HepG2 (cell line): ENCODE results near the gene TLR9. TPM values are rescaled to one million over a fixed set of nuclear protein-coding genes. Genes with fewer than 3 reads are reported as not detected.
A peak's percentile ranks its signal among the peaks of the same experiment; 100 is the strongest.

ENCODE experiments used
- ADNP ChIP-seq: sonication (generic); formaldehyde crosslinking; IDR thresholded peaks from 2 replicates; pipeline ENCODE4 v1.4.0; 2020; ENCODE audit warnings: missing genetic modification reagents
- ATAD3A ChIP-seq: sonication (generic); formaldehyde crosslinking; IDR thresholded peaks from 2 replicates; pipeline ENCODE4 v1.4.0; 2020; ENCODE audit warnings: missing genetic modification reagents
- ERF ChIP-seq: IDR thresholded peaks from 2 replicates; pipeline ENCODE4 v1.6.1; 2018; ENCODE audit warnings: missing biosample characterization, missing genetic modification reagents
- ETV5 ChIP-seq: IDR thresholded peaks from 2 replicates; pipeline ENCODE4 v1.6.1; 2018; ENCODE audit warnings: missing biosample characterization, missing genetic modification reagents, inconsistent platforms, borderline replicate concordance
- FOXC1 ChIP-seq: sonication (generic); formaldehyde crosslinking; IDR thresholded peaks from 2 replicates; pipeline ENCODE4 v1.8.0; 2022; ENCODE audit warnings: mild to moderate bottlenecking, missing genetic modification reagents, borderline replicate concordance
- HOXA5 ChIP-seq: sonication (generic); formaldehyde crosslinking; IDR thresholded peaks from 2 replicates; pipeline ENCODE4 v1.4.0; 2020; ENCODE audit warnings: missing genetic modification reagents
- PTBP1 ChIP-seq: fragments of 200-400 bp; formaldehyde crosslinking; IDR thresholded peaks from 2 replicates; pipeline ENCODE4 v1.6.1; 2018; ENCODE audit warnings: low read length, low read depth; ENCODE audit not compliant: poor library complexity, severe bottlenecking
- RAD21 ChIP-seq: fragments of 450-650 bp; formaldehyde crosslinking; IDR thresholded peaks from 2 replicates; pipeline ENCODE4 v1.5.0; 2020; ENCODE audit warnings: mild to moderate bottlenecking
- RBFOX2 ChIP-seq: fragments of 200-400 bp; formaldehyde crosslinking; IDR thresholded peaks from 2 replicates; pipeline ENCODE4 v1.6.1; 2017; ENCODE audit warnings: low read depth, mild to moderate bottlenecking, low read length
- SMARCE1 ChIP-seq: fragments of 450-650 bp; IDR thresholded peaks from 2 replicates; pipeline ENCODE4 v1.6.1; 2017; ENCODE audit warnings: borderline replicate concordance
- TEAD3 ChIP-seq: optimal IDR thresholded peaks from 2 replicates; pipeline ENCODE3; 2016; ENCODE audit warnings: borderline replicate concordance
- ZNF326 ChIP-seq: sonication (generic); formaldehyde crosslinking; IDR thresholded peaks from 2 replicates; pipeline ENCODE4 v1.4.0; 2020; ENCODE audit warnings: missing genetic modification reagents, borderline replicate concordance
- ZNF564 ChIP-seq: sonication (generic); formaldehyde crosslinking; IDR thresholded peaks from 2 replicates; pipeline ENCODE4 v1.8.1; 2023; ENCODE audit warnings: mild to moderate bottlenecking, missing genetic modification reagents
- ZNF570 ChIP-seq: sonication (generic); formaldehyde crosslinking; IDR thresholded peaks from 2 replicates; pipeline ENCODE4 v1.4.0; 2020; ENCODE audit warnings: mild to moderate bottlenecking, missing genetic modification reagents, borderline replicate concordance
- ZNF614 ChIP-seq: IDR thresholded peaks from 2 replicates; pipeline ENCODE4 v1.6.1; 2018; ENCODE audit warnings: missing biosample characterization, missing genetic modification reagents, inconsistent platforms, borderline replicate concordance
- ZNF746 ChIP-seq: sonication (generic); formaldehyde crosslinking; IDR thresholded peaks from 2 replicates; pipeline ENCODE4 v1.8.0; 2022; ENCODE audit warnings: mild to moderate bottlenecking, missing genetic modification reagents
- ZNF781 ChIP-seq: sonication (generic); formaldehyde crosslinking; IDR thresholded peaks from 2 replicates; pipeline ENCODE4 v1.5.1; 2020; ENCODE audit warnings: borderline replicate concordance, mild to moderate bottlenecking, missing genetic modification reagents; ENCODE audit errors: not compliant biosample characterization
- polyA plus RNA-seq, 8 experiments: library from polyadenylated mRNA; depleted of rRNA in 3 of 8; stranded (reverse) in 7 of 8; unstranded in 1 of 8; fragments of >200 nt; fragmentation: Illumina TruSeq in 4 of 8; extraction: Trizol in 4 of 8; gene quantifications; 2 replicates each; pipeline versions ENCODE4 v1.2.1 to v1.2.3, GENCODE V29; 2011 to 2016; ENCODE audit warnings: low read depth in 4 of 8, missing spikeins in 1 of 8, mixed read lengths in 1 of 8; ENCODE audit not compliant: insufficient read depth in 1 of 8
- total RNA-seq, 5 experiments: library from RNA; depleted of rRNA; stranded (reverse); fragments of >200 nt; fragmentation: Illumina TruSeq; extraction: Trizol; gene quantifications; 2 replicates each; pipeline ENCODE4 v1.2.3, GENCODE V29; 2016; ENCODE audit warnings: low read depth in 1 of 5
- TF ChIP-seq, protein P1 (sequence below): sonication (generic); formaldehyde crosslinking; IDR thresholded peaks from 2 replicates; pipeline ENCODE4 v1.5.0; 2020; ENCODE audit warnings: missing genetic modification reagents, mild to moderate bottlenecking, borderline replicate concordance
- TF ChIP-seq, protein P2 (sequence below): sonication (generic); formaldehyde crosslinking; IDR thresholded peaks from 2 replicates; pipeline ENCODE4 v1.4.0; 2020; ENCODE audit warnings: missing genetic modification reagents
- TF ChIP-seq, protein P3 (sequence below): IDR thresholded peaks from 2 replicates; pipeline ENCODE4 v1.6.1; 2016; ENCODE audit warnings: low read depth, missing genetic modification reagents, missing compliant biosample characterization
- TF ChIP-seq, protein P4 (sequence below): sonication (generic); formaldehyde crosslinking; IDR thresholded peaks from 2 replicates; pipeline ENCODE4 v1.9.0; 2022; ENCODE audit warnings: missing genetic modification reagents, mild to moderate bottlenecking, borderline replicate concordance

The TLR9 gene
- total and polyA plus RNA-seq, 2 of the 13 experiments (the other 11 are each of a cell fraction or from before 2014, with no cell fraction given), result not detected

DNA sequence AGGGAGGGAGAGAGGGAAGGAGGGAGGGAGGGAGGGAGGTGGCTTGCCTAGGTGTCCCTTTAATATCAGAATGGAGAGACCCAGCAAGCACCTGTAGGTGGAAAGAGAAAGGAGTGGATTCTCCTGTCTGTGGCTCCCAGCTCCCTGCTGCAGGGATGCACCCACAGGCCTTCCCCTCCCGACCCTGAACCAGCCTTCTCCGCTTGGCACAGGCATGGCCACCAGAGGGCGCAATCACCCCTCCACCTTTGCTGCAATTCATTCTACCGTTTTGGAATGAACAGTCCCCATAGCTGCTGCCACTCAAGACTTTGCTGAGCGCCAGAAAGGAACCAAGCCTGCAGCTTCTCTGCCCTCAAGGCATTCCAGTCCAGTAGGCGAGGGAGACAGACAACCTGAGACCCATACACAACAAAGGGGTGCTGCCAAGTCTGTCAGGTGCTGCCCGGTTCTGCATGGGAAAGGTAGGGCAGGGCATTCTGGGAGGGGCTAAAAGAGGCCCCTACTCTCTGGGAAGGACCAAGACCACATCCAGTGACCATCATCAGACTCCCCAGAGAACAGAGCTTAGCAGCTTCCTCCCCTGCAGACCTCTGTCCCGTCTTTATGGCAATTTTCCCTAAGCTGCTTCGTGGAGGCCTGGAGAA, 4.9 kb downstream of the TLR9 start (continued):
- TF ChIP-seq, protein P1, sequence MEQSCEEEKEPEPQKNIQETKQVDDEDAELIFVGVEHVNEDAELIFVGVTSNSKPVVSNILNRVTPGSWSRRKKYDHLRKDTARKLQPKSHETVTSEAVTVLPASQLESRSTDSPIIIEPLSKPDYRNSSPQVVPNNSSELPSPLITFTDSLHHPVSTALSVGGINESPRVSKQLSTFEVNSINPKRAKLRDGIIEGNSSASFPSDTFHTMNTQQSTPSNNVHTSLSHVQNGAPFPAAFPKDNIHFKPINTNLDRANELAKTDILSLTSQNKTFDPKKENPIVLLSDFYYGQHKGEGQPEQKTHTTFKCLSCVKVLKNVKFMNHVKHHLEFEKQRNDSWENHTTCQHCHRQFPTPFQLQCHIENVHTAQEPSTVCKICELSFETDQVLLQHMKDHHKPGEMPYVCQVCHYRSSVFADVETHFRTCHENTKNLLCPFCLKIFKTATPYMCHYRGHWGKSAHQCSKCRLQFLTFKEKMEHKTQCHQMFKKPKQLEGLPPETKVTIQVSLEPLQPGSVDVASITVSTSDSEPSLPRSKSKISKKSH (CRISPR knock-in tag), result no peak; the same call in 1 of the 2 replicates
- TF ChIP-seq ETV5 (CRISPR knock-in tag) (no peak), RAD21 (CRISPR knock-in tag) (peak; percentile 73), SMARCE1 (no peak), ZNF781 (no peak), FOXC1 (CRISPR knock-in tag) (no peak), PTBP1 (no peak), ZNF326 (CRISPR knock-in tag) (no peak), ZNF564 (CRISPR knock-in tag) (peak; percentile 99), TEAD3 (CRISPR knock-in tag) (peak; percentile 77), ERF (0 out of 2 replicates have a peak, but pooled peaks have one; percentile 24), ZNF570 (CRISPR knock-in tag) (no peak), ZNF746 (CRISPR knock-in tag) (no peak), ZNF614 (CRISPR knock-in tag) (no peak), ADNP (CRISPR knock-in tag) (no peak), ATAD3A (CRISPR knock-in tag) (no peak), HOXA5 (CRISPR knock-in tag) (no peak), RBFOX2 (no peak)
- TF ChIP-seq, protein P2, sequence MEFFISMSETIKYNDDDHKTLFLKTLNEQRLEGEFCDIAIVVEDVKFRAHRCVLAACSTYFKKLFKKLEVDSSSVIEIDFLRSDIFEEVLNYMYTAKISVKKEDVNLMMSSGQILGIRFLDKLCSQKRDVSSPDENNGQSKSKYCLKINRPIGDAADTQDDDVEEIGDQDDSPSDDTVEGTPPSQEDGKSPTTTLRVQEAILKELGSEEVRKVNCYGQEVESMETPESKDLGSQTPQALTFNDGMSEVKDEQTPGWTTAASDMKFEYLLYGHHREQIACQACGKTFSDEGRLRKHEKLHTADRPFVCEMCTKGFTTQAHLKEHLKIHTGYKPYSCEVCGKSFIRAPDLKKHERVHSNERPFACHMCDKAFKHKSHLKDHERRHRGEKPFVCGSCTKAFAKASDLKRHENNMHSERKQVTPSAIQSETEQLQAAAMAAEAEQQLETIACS (CRISPR knock-in tag), result no peak
- TF ChIP-seq, protein P3, sequence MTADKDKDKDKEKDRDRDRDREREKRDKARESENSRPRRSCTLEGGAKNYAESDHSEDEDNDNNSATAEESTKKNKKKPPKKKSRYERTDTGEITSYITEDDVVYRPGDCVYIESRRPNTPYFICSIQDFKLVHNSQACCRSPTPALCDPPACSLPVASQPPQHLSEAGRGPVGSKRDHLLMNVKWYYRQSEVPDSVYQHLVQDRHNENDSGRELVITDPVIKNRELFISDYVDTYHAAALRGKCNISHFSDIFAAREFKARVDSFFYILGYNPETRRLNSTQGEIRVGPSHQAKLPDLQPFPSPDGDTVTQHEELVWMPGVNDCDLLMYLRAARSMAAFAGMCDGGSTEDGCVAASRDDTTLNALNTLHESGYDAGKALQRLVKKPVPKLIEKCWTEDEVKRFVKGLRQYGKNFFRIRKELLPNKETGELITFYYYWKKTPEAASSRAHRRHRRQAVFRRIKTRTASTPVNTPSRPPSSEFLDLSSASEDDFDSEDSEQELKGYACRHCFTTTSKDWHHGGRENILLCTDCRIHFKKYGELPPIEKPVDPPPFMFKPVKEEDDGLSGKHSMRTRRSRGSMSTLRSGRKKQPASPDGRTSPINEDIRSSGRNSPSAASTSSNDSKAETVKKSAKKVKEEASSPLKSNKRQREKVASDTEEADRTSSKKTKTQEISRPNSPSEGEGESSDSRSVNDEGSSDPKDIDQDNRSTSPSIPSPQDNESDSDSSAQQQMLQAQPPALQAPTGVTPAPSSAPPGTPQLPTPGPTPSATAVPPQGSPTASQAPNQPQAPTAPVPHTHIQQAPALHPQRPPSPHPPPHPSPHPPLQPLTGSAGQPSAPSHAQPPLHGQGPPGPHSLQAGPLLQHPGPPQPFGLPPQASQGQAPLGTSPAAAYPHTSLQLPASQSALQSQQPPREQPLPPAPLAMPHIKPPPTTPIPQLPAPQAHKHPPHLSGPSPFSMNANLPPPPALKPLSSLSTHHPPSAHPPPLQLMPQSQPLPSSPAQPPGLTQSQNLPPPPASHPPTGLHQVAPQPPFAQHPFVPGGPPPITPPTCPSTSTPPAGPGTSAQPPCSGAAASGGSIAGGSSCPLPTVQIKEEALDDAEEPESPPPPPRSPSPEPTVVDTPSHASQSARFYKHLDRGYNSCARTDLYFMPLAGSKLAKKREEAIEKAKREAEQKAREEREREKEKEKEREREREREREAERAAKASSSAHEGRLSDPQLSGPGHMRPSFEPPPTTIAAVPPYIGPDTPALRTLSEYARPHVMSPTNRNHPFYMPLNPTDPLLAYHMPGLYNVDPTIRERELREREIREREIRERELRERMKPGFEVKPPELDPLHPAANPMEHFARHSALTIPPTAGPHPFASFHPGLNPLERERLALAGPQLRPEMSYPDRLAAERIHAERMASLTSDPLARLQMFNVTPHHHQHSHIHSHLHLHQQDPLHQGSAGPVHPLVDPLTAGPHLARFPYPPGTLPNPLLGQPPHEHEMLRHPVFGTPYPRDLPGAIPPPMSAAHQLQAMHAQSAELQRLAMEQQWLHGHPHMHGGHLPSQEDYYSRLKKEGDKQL (CRISPR knock-in tag), result no peak
- TF ChIP-seq, protein P4, sequence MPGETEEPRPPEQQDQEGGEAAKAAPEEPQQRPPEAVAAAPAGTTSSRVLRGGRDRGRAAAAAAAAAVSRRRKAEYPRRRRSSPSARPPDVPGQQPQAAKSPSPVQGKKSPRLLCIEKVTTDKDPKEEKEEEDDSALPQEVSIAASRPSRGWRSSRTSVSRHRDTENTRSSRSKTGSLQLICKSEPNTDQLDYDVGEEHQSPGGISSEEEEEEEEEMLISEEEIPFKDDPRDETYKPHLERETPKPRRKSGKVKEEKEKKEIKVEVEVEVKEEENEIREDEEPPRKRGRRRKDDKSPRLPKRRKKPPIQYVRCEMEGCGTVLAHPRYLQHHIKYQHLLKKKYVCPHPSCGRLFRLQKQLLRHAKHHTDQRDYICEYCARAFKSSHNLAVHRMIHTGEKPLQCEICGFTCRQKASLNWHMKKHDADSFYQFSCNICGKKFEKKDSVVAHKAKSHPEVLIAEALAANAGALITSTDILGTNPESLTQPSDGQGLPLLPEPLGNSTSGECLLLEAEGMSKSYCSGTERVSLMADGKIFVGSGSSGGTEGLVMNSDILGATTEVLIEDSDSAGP (CRISPR knock-in tag), result no peak
